Caki2 (cell line): ENCODE results near the gene SLC4A3. TPM values are rescaled to one million over a fixed set of nuclear protein-coding genes. Genes with fewer than 3 reads are reported as not detected.

ENCODE experiments used
- DNase-seq: peaks from one replicate; pipeline ENCODE4 v3.0.0-alpha.2; 2015; ENCODE audit warnings: low read depth
- in situ Hi-C: cut with HindIII; loops from 2 replicates; pipeline ENCODE4 v1.10.0; 2016; ENCODE audit warnings: low sequenced_read_pairs, low pct_unique_long_range_greater_than_20kb, mixed read lengths
- total RNA-seq: library from RNA; depleted of rRNA; stranded (reverse); fragments of >200 nt; shearing (Covaris generic); gene quantifications from 2 replicates; pipeline ENCODE4 v1.2.3, GENCODE V29; 2014; ENCODE audit warnings: low replicate concordance

Gene SLC4A3
- total RNA-seq, 1 experiment from 2014 or later, result 3.5 TPM

- DNase-seq, result no peak
- in situ Hi-C loops, result no loop called here
These were observed 2.7 kb downstream of the SLC4A3 start for GRCh38 chr2:219629976-219630695.

GRCh38 chr2:219630770-219631405 is 3.5 kb downstream of the SLC4A3 start:
- no peak for DNase-seq
- in situ Hi-C loops, result no loop called here

DNA sequence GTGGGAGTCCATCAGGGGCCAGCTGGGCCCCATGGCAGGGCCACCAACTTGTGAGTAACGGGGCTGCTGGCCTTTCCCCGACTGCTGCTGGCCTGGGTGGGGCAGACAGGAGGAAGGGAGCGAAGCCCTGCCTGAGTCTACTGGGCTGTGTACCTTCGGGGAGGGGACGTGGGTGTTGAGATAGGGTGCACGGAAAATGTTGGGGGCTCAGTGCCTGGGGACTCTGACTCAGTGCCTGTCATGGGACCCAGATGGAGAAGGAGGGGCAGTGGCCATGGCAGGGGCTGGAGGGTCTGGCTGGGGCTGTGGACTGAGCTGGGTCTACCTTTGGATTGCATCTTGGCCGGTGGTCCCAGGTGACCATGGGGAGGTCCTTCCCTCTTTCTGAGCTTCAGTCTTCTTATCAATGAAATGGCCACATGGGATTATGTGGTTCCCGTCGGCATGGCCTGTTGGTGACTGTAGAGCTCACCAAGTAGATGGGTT is 4.0 kb downstream of the SLC4A3 start:
- in situ Hi-C loops, result no loop called here
- no peak for DNase-seq

DNA sequence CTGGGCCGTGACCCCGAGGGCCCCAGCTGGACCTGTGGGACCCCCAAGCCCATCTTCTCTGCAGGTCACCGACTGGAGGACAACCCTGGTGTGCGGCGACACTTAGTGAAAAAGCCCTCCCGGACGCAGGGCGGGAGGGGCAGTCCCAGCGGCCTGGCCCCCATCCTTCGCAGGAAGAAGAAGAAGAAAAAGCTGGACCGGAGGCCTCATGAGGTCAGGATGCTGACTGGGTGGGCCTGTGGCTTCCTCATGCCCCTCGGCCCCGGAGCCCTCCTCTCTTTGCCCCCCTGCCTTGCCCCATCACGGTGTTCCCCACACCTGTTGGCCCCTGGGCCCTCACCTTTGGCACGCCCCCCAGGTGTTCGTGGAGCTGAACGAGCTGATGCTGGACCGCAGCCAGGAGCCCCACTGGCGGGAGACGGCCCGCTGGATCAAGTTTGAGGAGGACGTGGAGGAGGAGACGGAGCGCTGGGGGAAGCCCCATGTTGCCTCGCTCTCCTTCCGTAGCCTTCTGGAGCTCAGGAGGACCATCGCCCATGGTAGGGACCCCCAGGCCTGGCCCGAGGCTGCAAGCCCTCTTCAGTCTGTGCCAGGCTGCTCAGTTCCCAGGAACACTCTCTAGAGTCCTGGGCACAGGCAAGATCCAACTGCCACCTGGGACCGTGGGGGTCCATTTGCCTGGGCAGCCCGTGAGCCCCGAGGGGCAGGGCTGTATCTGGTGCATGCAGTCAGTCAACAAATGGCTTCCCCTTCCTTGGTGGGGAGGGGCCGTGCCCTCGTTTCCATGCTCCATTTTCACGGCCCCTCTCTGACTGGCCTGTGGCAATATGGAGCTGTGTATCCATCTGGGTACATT is 4.7 kb downstream of the SLC4A3 start:
- in situ Hi-C loops, result no loop called here
- no peak for DNase-seq

- in situ Hi-C loops, result no loop called here
These were observed 5.3 kb downstream of the SLC4A3 start for GRCh38 chr2:219632760-219633105.

GRCh38 chr2:219633276-219634065 is 6.0 kb downstream of the SLC4A3 start:
- in situ Hi-C loops, result no loop called here
- DNase-seq, result no peak

More at GRCh38 chr2:219632760-219633105, 5.3 kb downstream of the SLC4A3 start:
- no peak for DNase-seq

DNA sequence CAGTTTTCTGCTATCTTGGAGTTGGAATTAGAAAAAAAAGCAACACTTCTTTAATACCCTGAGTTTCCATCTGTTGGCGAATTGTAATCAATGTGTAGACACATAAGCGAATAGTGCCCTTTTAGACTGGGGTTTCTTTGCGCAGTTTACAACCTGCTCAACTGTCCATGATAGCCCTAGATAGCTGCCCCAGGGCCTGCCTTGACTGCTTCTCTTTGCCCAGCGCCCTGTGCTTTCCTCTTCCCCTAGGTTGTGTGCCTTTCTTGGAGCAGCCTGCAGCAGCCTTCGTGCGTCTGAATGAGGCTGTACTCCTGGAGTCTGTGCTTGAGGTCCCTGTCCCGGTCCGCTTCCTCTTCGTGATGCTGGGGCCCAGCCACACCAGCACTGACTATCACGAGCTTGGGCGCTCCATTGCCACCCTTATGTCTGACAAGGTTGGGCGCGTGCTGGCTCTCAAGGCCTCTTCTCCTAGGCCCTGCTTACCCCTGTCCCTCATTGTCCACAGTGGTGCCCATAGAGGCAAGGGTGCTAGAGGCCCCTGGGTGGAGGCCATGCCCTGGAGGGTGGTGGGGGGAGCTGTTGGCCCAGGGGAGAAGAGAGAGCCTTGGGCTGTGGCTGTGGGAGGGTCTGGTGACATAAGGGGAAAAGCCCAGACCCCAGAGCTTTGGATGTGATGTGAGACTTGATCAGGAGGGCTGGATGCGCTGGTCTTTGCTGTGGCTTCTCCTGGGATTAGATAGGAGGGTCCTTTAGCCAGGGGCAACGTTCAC is 6.9 kb downstream of the SLC4A3 start:
- DNase-seq, result no peak
- in situ Hi-C loops, result no loop called here

- no peak for DNase-seq
- in situ Hi-C loops, result no loop called here
These were observed 7.7 kb downstream of the SLC4A3 start for GRCh38 chr2:219634951-219635751.

GRCh38 chr2:219636144-219636915 is 8.9 kb downstream of the SLC4A3 start:
- no peak for DNase-seq
- in situ Hi-C loops, result no loop called here

GRCh38 chr2:219636941-219637841 is 9.8 kb downstream of the SLC4A3 start:
- no peak for DNase-seq
- in situ Hi-C loops, result no loop called here

DNA sequence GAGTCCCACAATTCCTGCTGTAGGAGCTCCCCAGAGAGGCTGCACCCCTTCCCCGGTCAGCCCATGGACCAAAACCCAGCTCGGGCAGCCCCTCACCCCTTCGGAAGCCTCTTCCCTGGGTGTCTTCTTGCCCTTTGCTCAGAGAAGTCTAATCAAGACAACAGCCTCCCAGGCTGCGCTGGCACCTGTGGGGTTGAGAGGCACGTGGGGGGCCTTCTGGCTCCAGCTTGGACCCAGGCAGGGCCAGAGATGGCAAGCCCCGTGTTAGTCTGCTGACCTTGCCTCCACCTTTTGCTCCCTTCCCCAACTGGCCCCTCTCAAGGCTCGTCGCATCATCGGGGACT is 10.4 kb downstream of the SLC4A3 start:
- DNase-seq, result no peak
- in situ Hi-C loops, result no loop called here

GRCh38 chr2:219638217-219638947 is 11.0 kb downstream of the SLC4A3 start:
- in situ Hi-C loops, result no loop called here
- DNase-seq, result no peak

- in situ Hi-C loops, result no loop called here
- no peak for DNase-seq
These were observed 11.7 kb downstream of the SLC4A3 start for GRCh38 chr2:219638948-219639755.

DNA sequence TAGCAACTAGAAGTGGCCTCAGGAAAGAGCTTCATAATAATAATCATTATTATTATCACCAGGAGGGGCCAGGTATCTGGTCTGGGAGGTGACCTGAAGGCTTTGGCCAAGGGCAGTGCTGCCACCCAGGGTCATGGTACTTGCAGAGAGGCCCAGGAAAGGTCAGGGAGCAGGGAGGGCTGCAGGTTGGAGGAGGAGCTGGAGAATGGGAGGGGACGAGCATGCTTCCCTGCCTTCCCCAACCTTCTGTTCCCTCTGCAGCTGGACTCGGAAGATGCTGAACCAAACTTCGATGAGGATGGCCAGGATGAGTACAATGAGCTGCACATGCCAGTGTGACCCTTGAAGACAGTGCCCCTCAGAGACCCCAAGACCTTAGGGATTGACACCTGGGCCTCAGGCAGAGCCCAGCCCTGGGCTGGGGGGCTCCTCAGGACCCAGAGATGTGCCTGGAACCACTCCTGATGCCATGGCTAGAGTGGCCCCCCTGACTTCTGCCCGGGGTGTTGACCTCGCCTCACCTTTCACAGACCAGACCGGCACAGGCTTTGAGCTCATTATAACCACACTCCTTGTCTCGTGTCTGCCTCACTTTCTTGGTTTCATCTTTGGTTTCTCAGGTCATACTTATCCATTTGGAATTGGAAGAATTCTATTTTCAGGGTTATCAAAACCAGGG is 14.1 kb downstream of the SLC4A3 start:
- in situ Hi-C loops, result no loop called here
- no peak for DNase-seq
